Measurements from ENCODE around the gene GMFB.

DNA sequence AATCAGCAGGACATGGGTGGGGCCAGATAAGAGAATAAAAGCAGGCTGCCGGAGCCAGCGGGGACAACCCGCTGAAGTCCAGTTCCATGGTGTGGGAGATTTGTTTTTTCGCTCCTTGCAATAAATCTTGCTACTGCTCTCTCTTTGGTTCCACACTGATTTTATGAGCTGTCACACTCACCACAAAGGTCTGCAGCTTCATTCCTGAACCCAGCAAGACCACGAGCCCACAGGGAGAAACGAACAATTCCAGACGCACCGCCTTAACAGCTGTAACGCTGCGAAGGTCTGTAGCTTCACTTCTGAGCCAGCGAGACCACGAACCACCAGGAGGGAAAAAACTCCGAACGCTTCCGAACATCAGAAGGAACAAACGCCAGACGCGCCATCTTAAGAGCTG lies 44.8 kb downstream of the GMFB start:
- TF ChIP-seq, protein P1, sequence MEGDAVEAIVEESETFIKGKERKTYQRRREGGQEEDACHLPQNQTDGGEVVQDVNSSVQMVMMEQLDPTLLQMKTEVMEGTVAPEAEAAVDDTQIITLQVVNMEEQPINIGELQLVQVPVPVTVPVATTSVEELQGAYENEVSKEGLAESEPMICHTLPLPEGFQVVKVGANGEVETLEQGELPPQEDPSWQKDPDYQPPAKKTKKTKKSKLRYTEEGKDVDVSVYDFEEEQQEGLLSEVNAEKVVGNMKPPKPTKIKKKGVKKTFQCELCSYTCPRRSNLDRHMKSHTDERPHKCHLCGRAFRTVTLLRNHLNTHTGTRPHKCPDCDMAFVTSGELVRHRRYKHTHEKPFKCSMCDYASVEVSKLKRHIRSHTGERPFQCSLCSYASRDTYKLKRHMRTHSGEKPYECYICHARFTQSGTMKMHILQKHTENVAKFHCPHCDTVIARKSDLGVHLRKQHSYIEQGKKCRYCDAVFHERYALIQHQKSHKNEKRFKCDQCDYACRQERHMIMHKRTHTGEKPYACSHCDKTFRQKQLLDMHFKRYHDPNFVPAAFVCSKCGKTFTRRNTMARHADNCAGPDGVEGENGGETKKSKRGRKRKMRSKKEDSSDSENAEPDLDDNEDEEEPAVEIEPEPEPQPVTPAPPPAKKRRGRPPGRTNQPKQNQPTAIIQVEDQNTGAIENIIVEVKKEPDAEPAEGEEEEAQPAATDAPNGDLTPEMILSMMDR (IDR thresholded peaks at IDR 0.05 in 2 of 3, conservative IDR thresholded peaks at IDR 0.05 in 1 of 3; ENCODE audit: borderline replicate concordance in 1 of 3, insufficient read depth in 1 of 3, low read depth in 2 of 3, low read length in 2 of 3) = no peak
- TF ChIP-seq EGR1 (IDR thresholded peaks at IDR 0.05; ENCODE audit: low read depth) (no peak), CEBPB (IDR thresholded peaks at IDR 0.05; ENCODE audit: low read depth) (no peak), YY1 (IDR thresholded peaks at IDR 0.05; ENCODE audit: extremely low read depth, insufficient replicate concordance, low read depth, low read length) (no peak), POLR2AphosphoS5 (IDR thresholded peaks at IDR 0.05; ENCODE audit: low read depth, low read length) (no peak), POLR2A (IDR thresholded peaks at IDR 0.05; ENCODE audit: borderline replicate concordance, extremely low read depth, insufficient read depth, insufficient read length) (no peak), RAD21 (IDR thresholded peaks at IDR 0.05; ENCODE audit: low read depth) (no peak), EZH2 (IDR thresholded peaks at IDR 0.05) (no peak), ZNF274 (IDR thresholded peaks at IDR 0.05; ENCODE audit: low read depth, low read length) (no peak)
- TF ChIP-seq, protein P2, sequence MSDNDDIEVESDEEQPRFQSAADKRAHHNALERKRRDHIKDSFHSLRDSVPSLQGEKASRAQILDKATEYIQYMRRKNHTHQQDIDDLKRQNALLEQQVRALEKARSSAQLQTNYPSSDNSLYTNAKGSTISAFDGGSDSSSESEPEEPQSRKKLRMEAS (IDR thresholded peaks at IDR 0.05) = no peak
- TF ChIP-seq, protein P3, sequence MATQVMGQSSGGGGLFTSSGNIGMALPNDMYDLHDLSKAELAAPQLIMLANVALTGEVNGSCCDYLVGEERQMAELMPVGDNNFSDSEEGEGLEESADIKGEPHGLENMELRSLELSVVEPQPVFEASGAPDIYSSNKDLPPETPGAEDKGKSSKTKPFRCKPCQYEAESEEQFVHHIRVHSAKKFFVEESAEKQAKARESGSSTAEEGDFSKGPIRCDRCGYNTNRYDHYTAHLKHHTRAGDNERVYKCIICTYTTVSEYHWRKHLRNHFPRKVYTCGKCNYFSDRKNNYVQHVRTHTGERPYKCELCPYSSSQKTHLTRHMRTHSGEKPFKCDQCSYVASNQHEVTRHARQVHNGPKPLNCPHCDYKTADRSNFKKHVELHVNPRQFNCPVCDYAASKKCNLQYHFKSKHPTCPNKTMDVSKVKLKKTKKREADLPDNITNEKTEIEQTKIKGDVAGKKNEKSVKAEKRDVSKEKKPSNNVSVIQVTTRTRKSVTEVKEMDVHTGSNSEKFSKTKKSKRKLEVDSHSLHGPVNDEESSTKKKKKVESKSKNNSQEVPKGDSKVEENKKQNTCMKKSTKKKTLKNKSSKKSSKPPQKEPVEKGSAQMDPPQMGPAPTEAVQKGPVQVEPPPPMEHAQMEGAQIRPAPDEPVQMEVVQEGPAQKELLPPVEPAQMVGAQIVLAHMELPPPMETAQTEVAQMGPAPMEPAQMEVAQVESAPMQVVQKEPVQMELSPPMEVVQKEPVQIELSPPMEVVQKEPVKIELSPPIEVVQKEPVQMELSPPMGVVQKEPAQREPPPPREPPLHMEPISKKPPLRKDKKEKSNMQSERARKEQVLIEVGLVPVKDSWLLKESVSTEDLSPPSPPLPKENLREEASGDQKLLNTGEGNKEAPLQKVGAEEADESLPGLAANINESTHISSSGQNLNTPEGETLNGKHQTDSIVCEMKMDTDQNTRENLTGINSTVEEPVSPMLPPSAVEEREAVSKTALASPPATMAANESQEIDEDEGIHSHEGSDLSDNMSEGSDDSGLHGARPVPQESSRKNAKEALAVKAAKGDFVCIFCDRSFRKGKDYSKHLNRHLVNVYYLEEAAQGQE (IDR thresholded peaks at IDR 0.05; ENCODE audit: low read depth) = no peak
